Hematopoietic multipotent progenitor cell treated with erythropoietin and hydrocortisone succinate and interleukin-3 and kit ligand, for 8 days (in vitro differentiated cells): ENCODE measurements around the gene SLC1A6.
"Not testable (repeated sequence)": the region's sequence is repeated elsewhere in the genome, so short reads cannot be mapped to it uniquely, and the experiment has no call there.

Experiments used
- DNase-seq: peaks from one replicate; pipeline ENCODE4 v3.0.0-alpha.2; 2015

SLC1A6 gene

DNA sequence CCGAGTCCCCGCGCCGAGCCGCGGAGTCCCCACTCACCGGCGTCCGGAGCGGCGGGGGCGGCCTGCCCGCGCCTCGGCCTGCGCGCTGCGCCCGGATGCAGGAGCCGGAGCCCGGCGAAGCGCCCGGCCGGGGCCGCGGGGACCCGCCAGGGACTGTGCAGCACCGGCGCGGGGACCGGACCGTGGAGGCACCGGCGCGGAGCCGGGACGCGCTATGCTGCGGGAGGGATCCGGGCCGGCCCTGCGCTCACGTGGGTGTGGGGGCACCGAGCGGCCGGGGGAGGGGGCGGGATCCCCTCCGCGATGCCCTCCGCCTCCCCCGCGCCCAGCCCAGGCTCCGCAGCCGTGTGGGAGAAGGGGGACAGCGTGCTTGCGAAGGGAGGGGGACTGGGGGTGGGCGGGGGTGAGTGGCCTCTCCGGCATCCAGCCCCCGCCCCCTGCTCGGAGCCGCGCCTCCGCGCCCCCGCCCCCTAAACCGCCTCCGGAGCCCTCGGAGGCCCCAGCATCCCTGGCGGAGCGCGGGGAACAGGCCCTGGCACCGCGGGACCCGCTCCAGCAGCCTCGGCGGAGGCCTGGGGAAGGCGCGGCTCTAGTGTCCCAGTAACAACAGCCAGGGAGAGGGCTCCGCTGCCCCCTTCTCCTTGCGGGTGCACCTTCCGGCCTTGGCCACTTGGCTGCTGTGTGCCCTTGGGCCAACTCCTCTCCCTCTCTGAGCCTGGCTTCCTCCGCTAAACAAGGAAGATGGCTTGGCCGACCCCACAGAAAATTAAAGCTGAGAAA, at the start of gene SLC1A6:
TSS of gene SLC1A6 (minus strand) at position 389 of the 780 bp plus-strand sequence. CDS start 6,954 bp downstream, outside the sequence.
- DNase-seq = no peak

DNA sequence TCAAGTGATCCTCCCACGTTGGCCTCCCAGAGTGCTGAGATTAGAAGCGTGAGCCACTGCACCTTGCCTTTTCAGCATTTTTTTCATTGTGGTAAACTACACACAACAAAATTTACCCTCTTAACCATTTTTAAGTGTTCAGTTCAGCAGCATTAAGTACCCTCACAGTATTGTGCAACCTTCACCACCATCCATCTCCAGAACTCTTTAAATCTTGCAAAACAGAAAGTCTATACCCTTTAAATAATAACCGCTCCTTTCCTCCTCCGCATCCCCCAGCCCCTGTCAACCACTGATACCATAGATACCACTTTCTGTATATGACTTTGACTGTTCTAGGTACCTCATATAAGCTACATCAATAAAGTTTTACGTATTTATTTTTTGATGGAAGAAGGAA, 48.8 kb upstream of the SLC1A6 start:
- DNase-seq = no peak

DNA sequence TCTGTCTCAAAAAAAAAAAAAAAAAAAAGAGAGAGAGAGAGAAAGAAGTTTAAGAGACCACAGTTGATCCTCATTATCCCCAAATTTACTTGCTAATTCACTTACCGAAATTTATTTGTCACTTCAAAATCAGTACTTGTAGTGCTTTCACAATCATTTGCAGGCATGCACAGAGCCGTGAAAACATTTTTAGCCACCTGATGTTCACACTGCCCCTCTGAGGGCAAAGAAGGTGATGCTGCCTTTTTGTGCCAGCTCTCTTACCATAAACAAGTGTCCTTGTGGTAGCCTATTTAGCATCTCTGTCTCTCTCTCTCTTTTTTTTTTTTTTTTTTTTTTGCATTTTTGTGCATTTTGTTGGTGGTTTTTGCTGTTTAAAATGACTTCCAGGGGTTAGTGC, 45.6 kb upstream of the SLC1A6 start:
- DNase-seq = peak; percentile 34

DNA sequence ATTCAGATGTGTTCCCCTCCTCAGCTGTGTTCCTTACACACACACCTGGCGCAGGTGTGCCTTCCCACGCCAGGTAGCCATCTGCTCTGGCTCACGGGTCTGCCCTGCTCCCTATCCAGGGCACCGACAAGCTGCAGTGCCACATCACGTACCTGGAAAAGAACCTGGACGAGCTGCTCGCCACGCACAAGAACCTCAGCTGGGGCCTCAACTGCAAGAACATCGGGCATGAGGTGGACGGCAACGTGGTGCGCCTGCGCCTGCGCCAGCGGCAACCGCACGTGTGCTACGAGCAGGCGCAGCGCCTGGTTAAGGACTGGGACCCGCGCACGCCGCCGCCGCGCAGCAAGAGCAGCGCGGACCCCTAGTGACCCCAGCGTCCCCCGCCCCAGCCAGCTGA, 43.1 kb upstream of the SLC1A6 start:
- DNase-seq = no peak

DNA sequence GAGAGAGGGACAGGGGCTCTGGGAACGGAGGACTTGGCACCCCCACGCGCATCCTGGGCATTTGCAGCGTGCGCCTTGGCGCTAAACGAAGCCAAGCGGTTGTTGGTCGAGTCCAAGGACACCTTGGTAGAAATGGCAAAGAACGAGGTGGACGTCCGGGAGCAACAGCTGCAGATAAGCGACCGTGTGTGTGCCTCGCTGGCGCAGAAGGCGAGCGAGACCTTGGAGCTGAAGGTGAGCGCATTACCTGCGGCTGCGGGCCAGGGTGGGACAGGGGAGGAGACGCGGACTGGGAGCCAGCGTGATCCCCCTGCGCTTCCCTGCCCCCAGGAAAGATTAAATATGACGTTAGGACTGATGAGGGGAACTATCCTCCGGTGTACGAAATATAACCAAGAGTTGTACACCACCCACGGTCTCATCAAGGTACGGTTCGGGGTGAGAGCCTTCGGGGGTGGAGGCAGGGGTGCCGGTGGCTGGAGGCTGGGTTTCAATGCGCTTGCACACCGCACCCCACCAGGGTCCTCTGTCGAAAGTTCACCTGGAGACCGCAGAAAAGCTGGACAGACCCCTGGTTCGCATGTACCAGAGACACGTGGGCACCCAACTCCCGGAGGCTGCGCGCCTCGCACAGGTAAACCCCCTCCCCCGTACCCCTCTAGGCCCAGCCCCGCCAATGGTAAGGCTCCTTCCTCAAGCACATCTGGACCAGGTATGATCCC, 41.8 kb upstream of the SLC1A6 start:
- no peak for DNase-seq

DNA sequence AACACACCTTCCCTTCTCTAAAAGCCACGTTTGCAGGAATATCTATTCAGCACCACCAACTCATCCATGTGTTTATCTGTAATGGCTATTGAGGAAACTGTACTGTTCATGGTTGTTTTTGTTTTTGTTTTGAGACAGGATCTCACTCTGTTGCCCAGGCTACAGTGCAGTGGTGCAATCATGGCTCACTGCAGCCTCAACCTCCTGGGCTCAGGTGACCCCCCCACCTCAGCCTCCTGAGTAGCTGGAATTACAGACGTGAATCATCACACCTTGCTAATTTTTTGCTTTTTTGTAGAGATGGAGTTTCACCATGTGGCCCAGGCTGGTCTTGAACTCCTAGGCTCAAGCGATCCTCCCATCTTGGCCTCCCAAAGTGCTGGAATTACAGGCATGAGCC, 39.2 kb upstream of the SLC1A6 start:
- not testable (repeated sequence) for DNase-seq

DNA sequence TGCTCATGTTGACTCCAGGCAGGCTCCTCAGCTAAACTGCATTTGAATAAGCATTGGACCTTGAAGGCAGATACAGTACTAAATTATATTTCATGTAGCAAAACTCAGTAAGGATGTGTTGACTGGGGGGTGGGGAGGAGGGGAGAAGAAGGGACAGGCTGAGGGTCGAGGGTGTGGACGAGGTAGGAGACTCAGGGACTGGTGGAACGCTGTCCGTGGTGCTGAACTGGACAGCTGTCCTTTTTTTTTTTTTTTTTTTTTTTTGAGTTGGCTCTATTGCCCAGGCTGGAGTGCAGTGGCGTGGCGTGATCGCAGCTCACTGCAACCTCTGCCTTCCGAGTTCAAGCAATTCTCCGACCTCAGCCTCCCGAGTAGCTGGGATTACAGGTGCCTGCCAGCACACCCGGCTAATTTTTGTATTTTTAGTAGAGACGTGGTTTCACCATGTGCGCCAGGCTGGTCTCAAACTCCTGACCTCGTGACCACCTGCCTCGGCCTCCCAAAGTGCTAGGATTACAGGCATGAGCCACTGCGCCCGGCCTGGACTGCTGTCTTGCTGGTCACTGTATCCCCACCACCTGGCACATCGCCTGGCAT, 36.4 kb upstream of the SLC1A6 start:
- DNase-seq = no peak

DNA sequence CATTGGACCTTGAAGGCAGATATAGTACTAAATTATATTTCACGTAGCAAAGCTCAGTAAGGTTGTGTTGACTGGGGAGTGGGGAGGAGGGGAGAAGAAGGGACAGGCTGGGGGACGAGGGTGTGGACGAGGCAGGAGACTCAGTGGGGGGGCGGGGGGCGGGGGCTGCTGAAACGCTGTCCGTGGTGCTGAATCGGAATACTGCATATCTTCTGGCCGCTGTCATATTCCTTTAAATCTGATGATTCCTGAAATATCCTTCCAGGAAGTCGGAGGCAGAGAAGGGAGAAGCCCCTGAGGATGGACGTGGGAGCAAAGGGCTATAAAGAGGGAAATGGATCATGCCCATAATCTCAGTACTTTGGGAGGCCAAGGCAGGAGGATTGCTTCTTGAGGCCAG, 34.9 kb upstream of the SLC1A6 start:
- DNase-seq = no peak

DNA sequence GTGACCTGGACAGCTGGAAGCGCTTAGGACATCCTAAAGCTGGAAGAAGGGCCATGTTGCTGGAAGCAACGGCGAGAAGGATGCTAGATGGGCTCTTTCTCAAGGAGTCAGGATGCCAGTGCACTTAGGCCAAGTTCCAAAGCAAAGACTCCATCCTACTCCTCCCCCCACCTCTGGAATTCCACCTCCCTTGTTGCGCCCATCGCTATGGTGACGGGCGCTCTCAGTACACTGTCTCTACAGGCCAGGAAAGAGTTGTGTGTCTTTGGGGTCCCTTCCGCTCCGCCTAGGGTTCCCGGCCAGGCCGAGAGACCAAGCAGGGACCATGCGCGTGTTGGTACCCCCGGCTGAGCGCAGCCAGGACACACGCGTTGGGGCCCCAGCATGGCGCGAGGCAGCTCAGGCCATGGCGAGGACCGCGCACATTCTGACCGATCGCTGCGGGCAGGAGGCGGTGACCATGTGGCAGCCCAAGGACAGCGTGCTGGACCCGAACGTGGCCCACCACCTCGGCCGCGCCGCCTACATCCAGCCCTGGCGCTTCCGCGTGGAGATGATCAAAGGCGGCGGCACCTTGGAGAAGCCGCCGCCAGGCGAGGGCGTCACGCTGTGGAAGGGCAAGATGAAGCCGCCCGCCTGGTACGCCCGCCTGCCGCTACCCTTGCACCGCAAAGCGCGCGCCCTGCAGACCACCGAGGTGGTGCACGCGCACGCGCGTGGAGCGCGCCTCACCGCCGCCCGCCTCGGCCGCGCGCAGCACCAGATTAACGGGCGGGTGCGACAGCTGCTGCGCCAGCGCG, 31.0 kb upstream of the SLC1A6 start:
- DNase-seq = no peak

DNA sequence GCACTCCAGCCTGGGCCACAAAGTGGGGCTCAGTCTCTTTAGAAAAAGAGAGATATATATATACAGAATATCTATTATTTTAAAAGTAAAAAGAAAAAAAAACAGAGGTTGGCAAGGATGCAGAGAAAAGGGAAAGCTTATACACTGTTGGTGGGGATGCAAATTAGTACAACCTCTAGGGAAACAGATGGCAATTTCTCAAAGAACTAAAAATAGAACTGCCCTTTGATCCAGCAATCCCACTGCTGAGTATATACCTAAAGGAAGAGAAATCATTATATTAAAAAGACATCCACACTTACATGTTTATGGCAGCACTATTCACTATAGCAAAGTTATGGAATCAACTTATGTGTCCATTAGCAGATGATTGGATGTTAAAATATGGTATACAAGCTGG, 28.6 kb upstream of the SLC1A6 start:
- DNase-seq = no peak

DNA sequence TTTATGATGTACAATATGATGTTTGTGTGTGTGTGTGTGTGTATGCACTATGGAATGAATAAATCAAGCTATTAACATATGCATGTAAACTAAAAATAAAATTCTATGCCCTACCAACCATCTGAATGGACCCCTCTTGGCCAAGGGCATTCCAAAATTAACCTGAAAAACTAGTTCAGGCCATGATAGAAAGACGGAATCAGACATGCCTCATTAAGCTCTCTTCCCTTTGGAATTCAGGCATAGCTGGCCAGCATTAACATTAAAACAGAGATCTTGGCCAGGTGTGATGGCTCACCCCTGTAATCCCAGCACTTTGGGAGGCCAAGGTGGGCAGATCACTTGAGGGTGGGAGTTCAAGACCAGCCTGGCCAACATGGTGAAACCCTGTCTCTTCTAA, 18.3 kb upstream of the SLC1A6 start:
- no peak for DNase-seq

DNA sequence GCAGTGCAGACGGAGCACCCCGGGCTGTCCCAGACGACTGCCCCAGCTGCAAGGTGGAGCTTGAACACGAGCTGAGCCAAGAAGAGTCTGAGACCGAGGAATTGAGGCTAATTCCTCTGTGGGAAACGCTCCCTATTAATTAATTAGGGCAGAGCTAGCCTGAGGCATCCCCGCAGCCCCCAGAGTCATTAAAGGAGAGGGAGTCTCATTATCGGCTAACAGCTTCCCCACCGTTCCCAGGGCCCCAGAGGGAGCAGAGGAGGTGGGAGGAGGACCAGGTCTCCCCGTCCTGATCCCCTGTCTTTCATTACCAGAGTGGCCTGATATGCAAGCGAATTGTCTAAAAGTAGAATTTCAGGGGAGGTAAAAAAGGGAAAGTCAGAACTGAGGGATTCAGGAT, 13.1 kb upstream of the SLC1A6 start:
- DNase-seq = no peak

DNA sequence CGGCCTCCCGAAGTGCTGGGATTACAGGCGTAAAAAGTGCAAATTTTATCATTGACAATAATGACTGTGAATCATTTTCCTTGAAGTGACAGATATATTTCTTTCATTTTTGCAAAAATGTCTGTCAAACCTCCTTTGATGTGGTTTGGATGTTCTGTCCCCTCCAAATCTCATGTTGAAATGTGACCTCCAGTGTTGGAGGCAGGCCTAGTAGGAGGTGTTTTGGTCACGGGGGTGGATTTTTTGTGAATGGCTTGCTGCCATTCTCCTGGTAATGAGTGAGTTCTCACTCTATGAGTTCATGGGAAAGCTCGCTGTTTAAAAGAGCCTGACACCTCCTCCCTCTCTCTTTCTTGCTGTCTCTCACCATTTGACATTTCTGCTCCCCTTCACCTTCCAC, 5.5 kb upstream of the SLC1A6 start:
- no peak for DNase-seq

DNA sequence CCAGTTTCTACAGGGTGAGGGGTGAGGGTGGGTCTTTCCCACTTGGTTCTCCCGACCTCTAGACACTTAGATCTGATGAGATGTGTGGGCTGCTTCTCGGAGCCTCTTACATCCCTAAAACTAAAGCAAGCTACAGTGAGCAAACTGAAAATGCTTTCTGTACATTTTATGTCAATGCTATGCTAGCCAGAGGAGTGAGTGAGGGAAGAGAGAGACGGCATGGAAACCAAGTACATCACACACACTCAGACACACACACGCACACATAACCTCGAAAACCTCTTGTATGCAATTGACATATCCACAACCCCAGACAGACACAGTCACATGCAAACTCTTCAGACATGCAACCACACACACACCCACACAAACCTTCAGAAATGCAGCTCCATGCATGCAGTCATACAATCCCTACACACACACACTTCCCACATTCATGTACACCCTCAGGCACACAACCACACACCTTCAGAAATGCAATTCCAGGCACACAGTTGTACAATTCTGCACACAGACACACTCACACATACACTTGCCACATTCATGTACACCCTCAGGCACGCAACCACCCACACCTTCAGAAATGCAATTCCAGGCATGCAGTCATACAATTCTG, 1.4 kb downstream of the SLC1A6 start:
- no peak for DNase-seq

DNA sequence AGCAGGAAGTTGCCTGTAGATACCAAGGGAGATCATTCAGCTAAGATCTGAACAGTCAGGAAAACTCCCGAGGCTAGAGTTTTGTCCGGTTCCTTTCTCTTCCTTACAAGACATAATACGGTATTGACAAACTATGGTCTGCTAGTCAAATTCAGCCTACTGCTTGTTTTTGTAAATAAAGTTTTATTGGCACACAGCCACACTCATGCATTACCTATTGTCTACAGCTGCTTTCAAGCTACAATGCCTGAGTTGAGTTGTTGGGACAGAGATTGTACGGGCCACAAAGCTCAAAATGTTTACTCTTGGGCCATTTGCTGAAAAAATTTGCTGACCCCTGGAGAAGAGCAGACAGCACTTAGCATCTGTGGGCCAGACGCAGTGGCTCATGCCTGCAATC, 2.5 kb downstream of the SLC1A6 start:
- no peak for DNase-seq

DNA sequence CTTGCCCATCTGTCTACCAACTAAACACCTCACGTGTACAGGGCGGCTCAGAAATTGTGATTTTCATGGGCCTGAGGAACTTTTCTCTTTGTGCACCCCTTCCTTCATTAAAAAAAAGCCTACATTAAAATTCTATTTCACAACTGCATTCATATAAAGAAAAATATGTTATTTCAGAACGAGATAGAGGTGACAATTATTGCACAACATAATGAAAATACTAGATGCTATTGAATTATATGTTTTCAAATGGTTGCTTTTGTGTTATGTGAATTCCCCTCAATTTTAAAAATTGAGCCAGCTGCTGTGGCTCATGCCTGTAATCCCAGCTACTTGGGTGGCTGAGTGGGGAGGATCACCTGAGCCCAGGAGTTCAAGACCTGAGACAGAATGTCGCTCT, 5.2 kb downstream of the SLC1A6 start:
- DNase-seq = no peak

DNA sequence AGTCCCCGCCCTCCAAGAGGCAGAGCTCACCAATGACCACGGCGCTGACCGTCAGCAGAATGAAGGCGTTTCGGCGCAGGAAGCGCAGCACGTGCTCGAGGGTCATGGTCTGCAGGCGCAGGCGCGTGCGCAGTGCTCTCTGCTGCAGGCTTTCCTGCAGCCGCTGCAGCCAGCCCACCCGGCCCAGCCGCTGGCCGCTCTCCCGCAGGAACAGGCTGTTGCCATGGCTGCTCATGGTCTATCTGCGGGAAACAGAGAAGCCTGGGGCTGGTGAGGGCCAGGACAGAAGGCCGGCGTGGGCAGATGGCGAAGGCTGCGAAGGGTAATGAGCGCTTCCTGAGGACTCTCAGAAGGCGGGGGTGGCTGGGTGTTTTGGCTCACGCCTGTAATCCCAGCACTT, 7.0 kb downstream of the SLC1A6 start:
- DNase-seq = no peak

DNA sequence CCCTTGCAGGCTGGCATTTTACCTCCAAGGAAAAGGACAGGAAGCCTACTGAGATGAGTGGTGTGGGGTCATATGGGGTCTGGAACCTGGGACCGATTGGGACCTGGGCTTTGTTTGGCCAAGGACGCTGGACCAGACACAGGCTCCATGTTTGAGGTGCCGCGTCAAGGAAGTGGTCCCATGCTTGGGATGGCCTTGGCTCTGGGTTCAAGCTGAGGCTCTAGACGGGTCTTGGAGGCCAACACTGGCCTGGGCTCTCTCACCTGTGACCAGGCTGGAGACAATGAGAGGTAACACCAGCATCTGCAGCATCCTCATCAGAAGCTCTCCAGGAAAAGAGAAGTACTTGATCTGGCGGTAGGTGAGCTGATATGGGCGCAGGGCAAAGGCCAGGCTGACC, 8.2 kb downstream of the SLC1A6 start:
- no peak for DNase-seq

DNA sequence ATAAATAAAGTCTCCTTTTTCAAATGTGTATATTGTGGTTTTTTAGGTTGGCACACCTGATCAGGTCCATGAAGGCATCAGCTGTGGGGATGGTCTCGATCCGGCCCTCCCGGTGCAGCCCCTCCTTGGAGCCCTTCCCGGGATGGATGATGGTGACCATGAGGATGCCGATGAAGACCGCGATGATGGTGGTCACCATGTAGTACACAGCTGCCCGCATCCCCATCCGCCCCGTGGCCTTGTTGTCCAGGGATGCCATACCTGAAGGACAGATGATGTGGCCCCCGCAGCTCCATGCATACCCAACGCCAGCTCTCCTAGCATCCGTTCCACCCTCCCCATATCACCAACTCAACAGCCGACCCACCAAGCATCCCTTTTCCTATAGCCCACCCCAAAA, 11.4 kb downstream of the SLC1A6 start:
- DNase-seq = no peak

DNA sequence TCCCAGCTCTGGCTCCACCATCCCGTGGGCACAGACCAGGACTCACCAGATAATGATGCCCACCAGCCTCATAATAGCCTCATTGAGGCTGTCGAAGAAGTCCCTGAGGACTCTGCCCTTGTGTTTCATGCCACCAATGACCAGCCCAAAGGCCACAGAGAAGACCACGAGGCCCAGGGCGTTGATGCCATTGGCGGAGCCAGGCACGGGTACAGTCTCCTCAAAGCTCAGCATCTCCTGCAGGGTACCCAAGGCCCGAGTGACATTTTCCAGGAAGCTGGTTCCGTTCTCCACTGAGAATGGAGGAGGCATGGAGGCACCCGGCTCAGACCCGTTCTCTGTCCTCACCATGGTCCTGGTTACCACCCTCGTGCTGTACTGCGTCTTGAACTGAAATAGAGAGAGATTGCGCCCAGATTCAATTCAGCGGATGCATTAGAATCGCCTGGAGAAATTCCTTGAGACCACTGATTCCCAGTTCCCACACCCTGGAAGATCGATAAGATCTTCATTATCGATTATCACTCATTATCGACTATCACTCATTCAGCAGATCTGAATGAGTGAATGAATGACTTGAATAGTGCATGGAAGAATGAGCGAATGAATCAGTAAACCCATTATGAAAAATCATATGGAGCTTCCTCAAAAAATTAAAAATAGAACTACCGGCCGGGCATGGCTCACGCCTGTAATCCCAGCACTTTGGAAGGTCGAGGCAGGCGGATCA, 17.5 kb downstream of the SLC1A6 start:
- no peak for DNase-seq

DNA sequence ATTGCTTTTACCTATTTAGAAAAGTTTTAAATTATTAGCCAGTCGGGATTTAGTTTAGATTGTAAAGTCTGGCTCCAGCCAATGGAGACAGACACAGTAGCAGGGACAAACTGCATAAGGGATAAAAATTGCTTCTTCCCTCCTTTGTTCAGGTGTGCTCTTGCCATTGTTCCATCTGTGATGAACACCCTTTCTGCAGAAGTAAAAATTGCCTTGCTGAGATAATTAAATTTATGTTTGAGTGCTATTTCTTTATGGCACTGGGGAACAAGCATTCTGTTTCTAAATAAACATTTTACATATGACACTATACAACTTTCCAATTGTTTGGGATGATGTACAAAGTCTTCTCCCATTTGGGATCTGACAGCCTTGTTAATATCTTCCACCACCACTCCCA, 20.4 kb downstream of the SLC1A6 start:
- DNase-seq = no peak

DNA sequence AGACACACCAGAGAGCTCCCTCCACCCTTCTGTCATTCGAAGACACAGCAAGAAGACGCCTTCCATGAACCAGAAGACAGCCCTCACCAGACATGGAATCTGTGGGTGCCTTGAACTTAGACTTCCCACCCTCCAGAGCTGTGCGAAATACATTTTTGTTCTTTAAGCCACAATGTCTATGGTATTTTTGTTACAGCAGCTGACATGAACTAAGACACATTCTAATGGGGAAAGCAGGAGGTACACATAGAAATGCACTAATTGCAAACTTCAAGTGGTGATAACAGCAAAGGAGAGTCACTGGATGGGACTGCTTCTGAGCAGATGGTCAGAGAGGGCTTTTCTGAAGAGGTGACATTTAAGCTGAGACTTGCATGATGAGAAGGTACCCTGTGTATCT, 22.2 kb downstream of the SLC1A6 start:
- DNase-seq = no peak
